Ovary (tissue), 3 donors: ENCODE measurements around the gene SFTPB.

Experiments used
- POLR2A ChIP-seq: fragments of 450-650 bp; IDR thresholded peaks from one replicate; pipeline ENCODE4 v1.6.1; 2017; ENCODE audit warnings: antibody characterized with exemption, mild to moderate bottlenecking, moderate library complexity
- TF ChIP-seq, protein P1 (sequence below), 3 donors: fragments of 450-650 bp in 2 of 3; fragments of 200-600 bp in 1 of 3; IDR thresholded peaks; one replicate each; pipeline versions ENCODE4 v1.5.1 to v1.8.0; 2016 to 2022; ENCODE audit warnings: antibody characterized with exemption in 3 of 3, mild to moderate bottlenecking in 1 of 3
- donor health status: DM: no; HTN: no; CAD: no.

DNA sequence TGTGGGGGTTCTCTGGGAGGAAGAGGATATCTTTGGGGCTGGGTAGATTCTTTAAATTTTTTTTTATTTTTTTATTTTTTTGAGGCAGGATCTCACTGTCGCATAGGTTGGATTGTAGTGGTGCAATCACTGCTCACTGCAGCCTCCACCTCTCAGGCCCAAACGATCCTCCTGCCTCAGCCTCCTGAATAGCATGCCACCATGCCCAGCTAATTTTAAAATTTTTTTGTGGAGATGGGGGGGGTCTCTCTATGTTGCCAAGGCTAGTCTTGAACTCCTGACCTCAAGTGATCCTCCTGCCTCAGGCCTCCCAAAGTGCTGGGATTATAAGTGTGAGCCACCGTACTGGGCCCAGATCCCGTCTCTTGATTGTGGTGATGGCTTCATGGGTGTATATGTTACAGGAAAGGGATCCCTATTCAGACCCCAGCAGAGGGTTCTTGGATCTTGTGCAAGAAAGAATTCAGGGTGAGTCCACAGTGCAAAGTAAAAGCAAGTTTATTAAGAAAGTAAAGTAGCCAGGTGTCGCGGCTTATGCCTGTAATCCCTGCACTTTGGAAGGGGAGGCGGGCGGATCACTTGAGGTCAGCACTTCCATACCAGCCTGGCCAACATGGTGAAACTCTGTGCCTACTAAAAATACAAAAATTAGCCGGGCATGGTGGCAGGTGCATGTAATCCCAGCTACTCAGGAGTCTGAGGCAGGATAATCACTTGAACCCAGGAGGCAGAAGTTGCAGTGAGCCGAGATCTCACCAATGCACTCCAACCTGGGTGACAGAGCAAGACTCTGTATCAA is 54.1 kb downstream of the SFTPB start:
- TF ChIP-seq POLR2A = no peak
- TF ChIP-seq, protein P1, sequence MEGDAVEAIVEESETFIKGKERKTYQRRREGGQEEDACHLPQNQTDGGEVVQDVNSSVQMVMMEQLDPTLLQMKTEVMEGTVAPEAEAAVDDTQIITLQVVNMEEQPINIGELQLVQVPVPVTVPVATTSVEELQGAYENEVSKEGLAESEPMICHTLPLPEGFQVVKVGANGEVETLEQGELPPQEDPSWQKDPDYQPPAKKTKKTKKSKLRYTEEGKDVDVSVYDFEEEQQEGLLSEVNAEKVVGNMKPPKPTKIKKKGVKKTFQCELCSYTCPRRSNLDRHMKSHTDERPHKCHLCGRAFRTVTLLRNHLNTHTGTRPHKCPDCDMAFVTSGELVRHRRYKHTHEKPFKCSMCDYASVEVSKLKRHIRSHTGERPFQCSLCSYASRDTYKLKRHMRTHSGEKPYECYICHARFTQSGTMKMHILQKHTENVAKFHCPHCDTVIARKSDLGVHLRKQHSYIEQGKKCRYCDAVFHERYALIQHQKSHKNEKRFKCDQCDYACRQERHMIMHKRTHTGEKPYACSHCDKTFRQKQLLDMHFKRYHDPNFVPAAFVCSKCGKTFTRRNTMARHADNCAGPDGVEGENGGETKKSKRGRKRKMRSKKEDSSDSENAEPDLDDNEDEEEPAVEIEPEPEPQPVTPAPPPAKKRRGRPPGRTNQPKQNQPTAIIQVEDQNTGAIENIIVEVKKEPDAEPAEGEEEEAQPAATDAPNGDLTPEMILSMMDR (IDR thresholded peaks at IDR 0.05) = no peak
